Loucy (cell line): ENCODE results near the gene AMN.

Experiments used
- EZH2phosphoT487 ChIP-seq: fragments of 200-600 bp; IDR thresholded peaks from 2 replicates; pipeline ENCODE4 v1.6.1; 2018; ENCODE audit warnings: antibody characterized with exemption, mild to moderate bottlenecking, moderate library complexity, borderline replicate concordance
- TF ChIP-seq, protein P1 (sequence below): fragments of 200-600 bp; sonication (generic); conservative IDR thresholded peaks from 2 replicates; pipeline ENCODE4 v1.5.1; 2014; ENCODE audit warnings: mild to moderate bottlenecking, antibody characterized with exemption, low read length

DNA sequence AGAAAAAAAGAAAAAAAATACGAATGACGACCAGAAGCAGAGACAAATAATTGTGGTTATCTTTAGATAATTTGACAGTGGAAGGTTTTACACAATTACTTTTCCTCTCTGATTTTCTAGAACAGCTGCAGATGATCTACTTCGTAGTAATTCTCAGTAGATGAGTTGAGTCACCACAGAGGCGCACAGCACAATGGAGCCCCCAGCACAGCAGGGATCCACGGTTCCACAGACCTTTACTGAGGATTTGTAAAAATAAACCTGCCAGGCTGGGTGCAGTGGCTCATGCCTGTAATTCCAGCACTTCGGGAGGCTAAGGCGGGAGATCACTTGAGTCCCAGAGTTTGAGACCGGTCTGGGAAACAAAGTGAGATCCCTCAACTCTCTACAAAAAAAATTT, 29.3 kb downstream of the AMN start:
- TF ChIP-seq, protein P1, sequence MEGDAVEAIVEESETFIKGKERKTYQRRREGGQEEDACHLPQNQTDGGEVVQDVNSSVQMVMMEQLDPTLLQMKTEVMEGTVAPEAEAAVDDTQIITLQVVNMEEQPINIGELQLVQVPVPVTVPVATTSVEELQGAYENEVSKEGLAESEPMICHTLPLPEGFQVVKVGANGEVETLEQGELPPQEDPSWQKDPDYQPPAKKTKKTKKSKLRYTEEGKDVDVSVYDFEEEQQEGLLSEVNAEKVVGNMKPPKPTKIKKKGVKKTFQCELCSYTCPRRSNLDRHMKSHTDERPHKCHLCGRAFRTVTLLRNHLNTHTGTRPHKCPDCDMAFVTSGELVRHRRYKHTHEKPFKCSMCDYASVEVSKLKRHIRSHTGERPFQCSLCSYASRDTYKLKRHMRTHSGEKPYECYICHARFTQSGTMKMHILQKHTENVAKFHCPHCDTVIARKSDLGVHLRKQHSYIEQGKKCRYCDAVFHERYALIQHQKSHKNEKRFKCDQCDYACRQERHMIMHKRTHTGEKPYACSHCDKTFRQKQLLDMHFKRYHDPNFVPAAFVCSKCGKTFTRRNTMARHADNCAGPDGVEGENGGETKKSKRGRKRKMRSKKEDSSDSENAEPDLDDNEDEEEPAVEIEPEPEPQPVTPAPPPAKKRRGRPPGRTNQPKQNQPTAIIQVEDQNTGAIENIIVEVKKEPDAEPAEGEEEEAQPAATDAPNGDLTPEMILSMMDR = no peak
- no peak for TF ChIP-seq EZH2phosphoT487
